ENCODE results near the gene SMOC1. TPM values are rescaled to one million over a fixed set of nuclear protein-coding genes. Genes with fewer than 3 reads are reported as not detected.

Gene SMOC1
- total RNA-seq, 1 experiment from 2014 or later: not detected

DNA sequence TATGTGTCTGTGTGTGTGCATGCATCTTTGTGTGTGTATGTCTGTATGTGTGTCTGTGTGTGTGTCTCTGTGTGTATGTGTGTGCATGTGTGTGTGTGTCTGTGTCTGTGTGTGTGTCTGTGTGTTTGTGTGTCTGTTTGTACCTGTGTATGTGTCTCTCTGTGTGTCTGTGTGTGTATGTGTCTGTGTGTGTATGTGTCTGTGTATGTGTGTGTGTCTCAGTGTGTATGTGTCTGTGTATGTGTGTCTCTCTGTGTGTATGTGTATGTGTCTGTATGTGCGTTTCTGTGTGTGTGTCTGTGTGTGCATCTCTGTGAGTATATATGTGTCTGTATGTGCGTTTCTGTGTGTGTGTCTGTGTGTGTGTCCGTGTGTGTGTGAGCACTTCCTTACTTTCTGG, 39.6 kb upstream of the SMOC1 start:
- intact Hi-C loops (cut with micrococcal nuclease): no loop called here
- Histone ChIP-seq H3K27ac (ENCODE audit: low read length) (no peak overlapping the region), H3K79me2 (ENCODE audit: low read length) (no peaks in the 10 kb centered on the region), H3K9ac (ENCODE audit: low read length) (no peak overlapping the region), H3K36me3 (ENCODE audit: low read depth, low read length) (no peaks in the 10 kb centered on the region), H3K4me2 (ENCODE audit: low read length) (no peak overlapping the region), H3K4me1 (ENCODE audit: insufficient read depth, low read length) (no peaks in the 10 kb centered on the region), H3K27me3 (ENCODE audit: low read length) (peaks cover 73% of the 10 kb centered on the region), H3K4me3 (ENCODE audit: low read length) (no peak overlapping the region), H4K20me1 (ENCODE audit: low read length) (no peaks in the 10 kb centered on the region), H2AFZ (ENCODE audit: low read length) (no peak overlapping the region), H3K9me3 (ENCODE audit: low read length) (no peaks in the 10 kb centered on the region), H3F3A (ENCODE audit: low read length, unreplicated experiment) (no peaks in the 10 kb centered on the region), H3K9me2 (replicated peaks; ENCODE audit: low read length) (no peaks in the 10 kb centered on the region)
- ATAC-seq (no peak), DNase-seq (no peak)
- POLR2A ChIA-PET (ENCODE audit: unreplicated experiment): no interaction called here
- TF ChIP-seq EZH2 (IDR thresholded peaks at IDR 0.05; ENCODE audit: low read length, unreplicated experiment) (no peak), EZH2phosphoT487 (IDR thresholded peaks at IDR 0.05; ENCODE audit: borderline replicate concordance, low read length) (no peak)
- TF ChIP-seq, protein P1, sequence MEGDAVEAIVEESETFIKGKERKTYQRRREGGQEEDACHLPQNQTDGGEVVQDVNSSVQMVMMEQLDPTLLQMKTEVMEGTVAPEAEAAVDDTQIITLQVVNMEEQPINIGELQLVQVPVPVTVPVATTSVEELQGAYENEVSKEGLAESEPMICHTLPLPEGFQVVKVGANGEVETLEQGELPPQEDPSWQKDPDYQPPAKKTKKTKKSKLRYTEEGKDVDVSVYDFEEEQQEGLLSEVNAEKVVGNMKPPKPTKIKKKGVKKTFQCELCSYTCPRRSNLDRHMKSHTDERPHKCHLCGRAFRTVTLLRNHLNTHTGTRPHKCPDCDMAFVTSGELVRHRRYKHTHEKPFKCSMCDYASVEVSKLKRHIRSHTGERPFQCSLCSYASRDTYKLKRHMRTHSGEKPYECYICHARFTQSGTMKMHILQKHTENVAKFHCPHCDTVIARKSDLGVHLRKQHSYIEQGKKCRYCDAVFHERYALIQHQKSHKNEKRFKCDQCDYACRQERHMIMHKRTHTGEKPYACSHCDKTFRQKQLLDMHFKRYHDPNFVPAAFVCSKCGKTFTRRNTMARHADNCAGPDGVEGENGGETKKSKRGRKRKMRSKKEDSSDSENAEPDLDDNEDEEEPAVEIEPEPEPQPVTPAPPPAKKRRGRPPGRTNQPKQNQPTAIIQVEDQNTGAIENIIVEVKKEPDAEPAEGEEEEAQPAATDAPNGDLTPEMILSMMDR (conservative IDR thresholded peaks at IDR 0.05; ENCODE audit: low read depth, low read length): no peak
- BruUV-seq (replicated peaks): no TSS peak
- CTCF ChIA-PET: no interaction called here

DNA sequence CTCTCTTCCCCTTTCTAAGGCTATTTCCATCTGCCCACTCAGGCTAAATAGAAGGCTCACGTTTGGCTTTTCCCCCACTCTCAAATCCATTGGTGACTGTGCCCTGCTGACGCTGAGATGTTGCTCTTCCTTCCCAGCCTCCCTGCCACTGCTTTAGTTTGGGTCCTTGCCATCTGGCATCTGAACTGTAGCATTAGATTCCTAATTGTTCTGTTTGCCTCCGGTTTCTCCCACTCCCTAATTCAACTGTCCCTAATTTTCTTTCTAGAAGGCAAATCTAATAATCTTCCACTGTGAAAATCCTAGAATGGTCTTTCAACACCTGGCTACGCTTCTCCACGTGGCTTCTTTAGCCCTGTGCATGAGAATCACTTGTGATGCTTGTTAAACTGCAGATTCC, 37.6 kb upstream of the SMOC1 start:
- DNase-seq: no peak
- ChIA-PET CTCF (no interaction called here), POLR2A (ENCODE audit: unreplicated experiment) (no interaction called here)
- no peaks in the 10 kb centered on the region for H3K4me1 ChIP-seq (ENCODE audit: insufficient read depth, low read length)
- H3K36me3 ChIP-seq (ENCODE audit: low read depth, low read length): no peaks in the 10 kb centered on the region
- H3K79me2 ChIP-seq (ENCODE audit: low read length): no peaks in the 10 kb centered on the region
- no TSS peak for BruUV-seq (replicated peaks)
- peaks cover 73% of the 10 kb centered on the region for H3K27me3 ChIP-seq (ENCODE audit: low read length)
- H4K20me1 ChIP-seq (ENCODE audit: low read length): no peaks in the 10 kb centered on the region
- H3K9me2 ChIP-seq (replicated peaks; ENCODE audit: low read length): no peaks in the 10 kb centered on the region
- no peak overlapping the region for H3K27ac ChIP-seq (ENCODE audit: low read length)
- no peak overlapping the region for H3K4me2 ChIP-seq (ENCODE audit: low read length)
- no peaks in the 10 kb centered on the region for H3F3A ChIP-seq (ENCODE audit: low read length, unreplicated experiment)
- no peak for ATAC-seq
- H3K4me3 ChIP-seq (ENCODE audit: low read length): no peak overlapping the region
- no peak overlapping the region for H2AFZ ChIP-seq (ENCODE audit: low read length)
- no peak for TF ChIP-seq EZH2phosphoT487 (IDR thresholded peaks at IDR 0.05; ENCODE audit: borderline replicate concordance, low read length)
- H3K9ac ChIP-seq (ENCODE audit: low read length): no peak overlapping the region
- H3K9me3 ChIP-seq (ENCODE audit: low read length): no peaks in the 10 kb centered on the region
- intact Hi-C loops (cut with micrococcal nuclease): no loop called here

DNA sequence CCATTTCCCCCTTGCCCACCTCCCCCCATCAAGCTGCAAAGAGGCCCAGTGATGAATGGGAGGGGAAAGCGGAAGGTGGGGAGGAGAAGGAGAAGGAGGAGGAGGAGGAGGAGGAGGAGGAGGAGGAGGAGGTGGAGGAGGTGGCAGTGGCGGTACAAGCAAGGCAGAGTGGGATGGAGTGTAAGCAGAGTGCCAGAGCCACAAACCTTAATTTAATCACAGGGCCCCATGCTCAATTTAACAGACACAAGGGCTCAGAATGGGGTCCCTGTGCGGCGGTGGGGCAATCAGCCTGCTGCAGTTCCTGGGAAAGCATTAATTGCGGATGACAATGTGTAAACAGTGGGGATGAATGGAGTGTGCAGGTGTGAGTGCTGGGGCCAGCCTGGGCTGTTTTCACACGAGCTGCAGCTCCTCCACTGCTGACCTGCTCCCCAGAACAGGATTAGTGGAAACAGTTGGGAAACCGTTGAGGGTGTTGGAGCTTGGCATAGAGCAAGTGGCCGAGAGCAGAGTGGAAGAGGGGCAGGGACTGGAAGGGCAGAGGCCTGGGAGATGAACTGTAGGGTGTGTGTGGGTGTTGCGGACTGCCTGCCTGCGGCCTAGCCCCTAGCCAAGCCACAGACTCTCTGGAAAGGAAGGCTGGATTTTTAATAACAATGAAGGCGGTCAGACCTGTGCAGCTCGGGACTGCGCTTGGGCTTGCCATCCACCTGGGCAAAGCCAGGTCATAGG, 36.4 kb upstream of the SMOC1 start:
- no peak overlapping the region for H2AFZ ChIP-seq (ENCODE audit: low read length)
- no TSS peak for BruUV-seq (replicated peaks)
- CTCF ChIA-PET: no interaction called here

More for the DNA sequence above, 36.4 kb upstream of the SMOC1 start:
- Histone ChIP-seq H3K4me1 (ENCODE audit: insufficient read depth, low read length) (no peaks in the 10 kb centered on the region), H3K4me2 (ENCODE audit: low read length) (no peak overlapping the region), H3K9me2 (replicated peaks; ENCODE audit: low read length) (no peaks in the 10 kb centered on the region), H3K79me2 (ENCODE audit: low read length) (no peaks in the 10 kb centered on the region), H3K36me3 (ENCODE audit: low read depth, low read length) (no peaks in the 10 kb centered on the region), H3K4me3 (ENCODE audit: low read length) (no peak overlapping the region), H3K27me3 (ENCODE audit: low read length) (peaks cover 78% of the 10 kb centered on the region), H3K9ac (ENCODE audit: low read length) (no peak overlapping the region), H3K9me3 (ENCODE audit: low read length) (no peaks in the 10 kb centered on the region), H3K27ac (ENCODE audit: low read length) (no peak overlapping the region), H4K20me1 (ENCODE audit: low read length) (no peaks in the 10 kb centered on the region), H3F3A (ENCODE audit: low read length, unreplicated experiment) (no peaks in the 10 kb centered on the region)
- intact Hi-C loops (cut with micrococcal nuclease): no loop called here
- TF ChIP-seq, protein P1 (conservative IDR thresholded peaks at IDR 0.05; ENCODE audit: low read depth, low read length): no peak
- TF ChIP-seq EZH2 (IDR thresholded peaks at IDR 0.05; ENCODE audit: low read length, unreplicated experiment): no peak
- no peak for TF ChIP-seq EZH2phosphoT487 (IDR thresholded peaks at IDR 0.05; ENCODE audit: borderline replicate concordance, low read length)
- POLR2A ChIA-PET (ENCODE audit: unreplicated experiment): interaction anchor here (0.6 kb wide), 1 partner anchor 199 kb away, joined by 3 read pairs; no protein-coding TSS in a partner anchor
- DNase-seq (no peak), ATAC-seq (0 out of 2 replicates have a peak, but pooled peaks have one; percentile 9)

Measured in PC-3 (cell line).